Astrocyte (in vitro differentiated cells and primary cell): Measurements from ENCODE around the gene SSBP3. TPM values are rescaled to one million over a fixed set of nuclear protein-coding genes. Genes with fewer than 3 reads are reported as not detected.

Experiments used
- DNase-seq: peaks from one replicate; pipeline ENCODE4 v3.0.0-alpha.2; 2010; ENCODE audit warnings: low read depth
- FAIRE-seq: peaks from 2 replicates; lab custom pipeline; 2011; peaks lifted over from hg19 to GRCh38; lab: Jason Lieb, UNC
- H2AFZ ChIP-seq: 2 replicates; pipeline ENCODE4 v1.6.0; 2012; ENCODE audit warnings: low read depth, low read length, inconsistent platforms
- H3K27ac ChIP-seq: 2 replicates; pipeline ENCODE4 v1.5.1; 2011; ENCODE audit warnings: low read depth, low read length, inconsistent platforms
- H3K27me3 ChIP-seq: 2 replicates; pipeline ENCODE4 v1.6.0; 2011; ENCODE audit warnings: low read length, inconsistent platforms; ENCODE audit not compliant: insufficient read depth
- H3K36me3 ChIP-seq: 2 replicates; pipeline ENCODE4 v1.5.1; 2011; ENCODE audit warnings: low read length, inconsistent platforms; ENCODE audit not compliant: insufficient read depth
- H3K4me1 ChIP-seq: 2 replicates; pipeline ENCODE4 v1.5.1; 2011; ENCODE audit warnings: low read length, inconsistent platforms; ENCODE audit not compliant: insufficient read depth
- H3K4me2 ChIP-seq: 2 replicates; pipeline ENCODE4 v1.6.0; 2012; ENCODE audit warnings: low read length, inconsistent platforms
- H3K4me3 ChIP-seq: 2 replicates; pipeline ENCODE4 v1.5.1; 2011; ENCODE audit warnings: low read depth, mild to moderate bottlenecking, low read length, inconsistent platforms; ENCODE audit not compliant: insufficient read depth
- H3K79me2 ChIP-seq: 2 replicates; pipeline ENCODE4 v1.6.0; 2012; ENCODE audit warnings: mild to moderate bottlenecking, low read length, inconsistent platforms; ENCODE audit not compliant: insufficient read depth
- H3K9ac ChIP-seq: 2 replicates; pipeline ENCODE4 v1.6.0; 2012; ENCODE audit warnings: mild to moderate bottlenecking, low read length, inconsistent platforms
- H3K9me3 ChIP-seq: 2 replicates; pipeline ENCODE4 v1.5.1; 2012; ENCODE audit warnings: low read depth, mild to moderate bottlenecking, low read length, inconsistent platforms; ENCODE audit not compliant: insufficient read depth
- H4K20me1 ChIP-seq: 2 replicates; pipeline ENCODE4 v1.6.0; 2012; ENCODE audit warnings: low read length, inconsistent platforms; ENCODE audit not compliant: insufficient read depth
- H3K27ac Mint-ChIP-seq: one replicate; pipeline ENCODE4 v1.8.0; 2021; ENCODE audit warnings: mild to moderate bottlenecking, mixed read lengths; ENCODE audit not compliant: unreplicated experiment
- H3K27me3 Mint-ChIP-seq: one replicate; pipeline ENCODE4 v1.8.0; 2021; ENCODE audit warnings: low read depth, mixed read lengths; ENCODE audit not compliant: unreplicated experiment
- H3K36me3 Mint-ChIP-seq: one replicate; pipeline ENCODE4 v1.8.0; 2021; ENCODE audit warnings: low read depth, mixed read lengths; ENCODE audit not compliant: unreplicated experiment
- H3K4me1 Mint-ChIP-seq: one replicate; pipeline ENCODE4 v1.8.0; 2021; ENCODE audit warnings: low read depth, mixed read lengths; ENCODE audit not compliant: unreplicated experiment
- H3K4me3 Mint-ChIP-seq: one replicate; pipeline ENCODE4 v1.8.0; 2021; ENCODE audit warnings: mild to moderate bottlenecking, moderate library complexity, mixed read lengths; ENCODE audit not compliant: unreplicated experiment
- H3K9me3 Mint-ChIP-seq: one replicate; pipeline ENCODE4 v1.8.0; 2021; ENCODE audit warnings: mild to moderate bottlenecking, mixed read lengths; ENCODE audit not compliant: unreplicated experiment
- EZH2 ChIP-seq: IDR thresholded peaks from 2 replicates; pipeline ENCODE4 v1.6.1; 2012; ENCODE audit warnings: mild to moderate bottlenecking, low read length, inconsistent platforms; ENCODE audit not compliant: insufficient read depth
- total RNA-seq: library from RNA; stranded (reverse); gene quantifications from 2 replicates; pipeline ENCODE4 v1.2.1, GENCODE V29; 2021
- TF ChIP-seq, protein P1 (sequence below): IDR thresholded peaks from 2 replicates; pipeline ENCODE4 v1.5.1; 2011; ENCODE audit warnings: low read depth, mild to moderate bottlenecking, inconsistent platforms, low read length, moderate library complexity; ENCODE audit not compliant: insufficient read depth

SSBP3 gene
- total RNA-seq, 1 donor from 2014 or later: 89.8 TPM

- H3K9me3 ChIP-seq: no peaks in the 10 kb centered on the region
- no peak for DNase-seq
- peaks cover 36% of the 10 kb centered on the region for H3K4me1 Mint-ChIP-seq
These were observed 155.5 kb downstream of the SSBP3 start for GRCh38 chr1:54250670-54251069.

GRCh38 chr1:54249819-54250435 lies 156.3 kb downstream of the SSBP3 start:
- H3K27ac ChIP-seq: peak overlapping the region; percentile 17

More at GRCh38 chr1:54250670-54251069, 155.5 kb downstream of the SSBP3 start:
- peaks cover 32% of the 10 kb centered on the region for H3K4me1 ChIP-seq
- H3K4me3 ChIP-seq: no peak overlapping the region
- no peak overlapping the region for H3K9ac ChIP-seq
- Mint-ChIP-seq H3K36me3 (peaks cover 12% of the 10 kb centered on the region), H3K27me3 (no peaks in the 10 kb centered on the region), H3K27ac (no peak overlapping the region), H3K9me3 (no peaks in the 10 kb centered on the region), H3K4me3 (no peak overlapping the region)
- TF ChIP-seq, protein P1, sequence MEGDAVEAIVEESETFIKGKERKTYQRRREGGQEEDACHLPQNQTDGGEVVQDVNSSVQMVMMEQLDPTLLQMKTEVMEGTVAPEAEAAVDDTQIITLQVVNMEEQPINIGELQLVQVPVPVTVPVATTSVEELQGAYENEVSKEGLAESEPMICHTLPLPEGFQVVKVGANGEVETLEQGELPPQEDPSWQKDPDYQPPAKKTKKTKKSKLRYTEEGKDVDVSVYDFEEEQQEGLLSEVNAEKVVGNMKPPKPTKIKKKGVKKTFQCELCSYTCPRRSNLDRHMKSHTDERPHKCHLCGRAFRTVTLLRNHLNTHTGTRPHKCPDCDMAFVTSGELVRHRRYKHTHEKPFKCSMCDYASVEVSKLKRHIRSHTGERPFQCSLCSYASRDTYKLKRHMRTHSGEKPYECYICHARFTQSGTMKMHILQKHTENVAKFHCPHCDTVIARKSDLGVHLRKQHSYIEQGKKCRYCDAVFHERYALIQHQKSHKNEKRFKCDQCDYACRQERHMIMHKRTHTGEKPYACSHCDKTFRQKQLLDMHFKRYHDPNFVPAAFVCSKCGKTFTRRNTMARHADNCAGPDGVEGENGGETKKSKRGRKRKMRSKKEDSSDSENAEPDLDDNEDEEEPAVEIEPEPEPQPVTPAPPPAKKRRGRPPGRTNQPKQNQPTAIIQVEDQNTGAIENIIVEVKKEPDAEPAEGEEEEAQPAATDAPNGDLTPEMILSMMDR: no peak
- TF ChIP-seq EZH2: no peak
- no peaks in the 10 kb centered on the region for H3K27me3 ChIP-seq
- no peak overlapping the region for H3K27ac ChIP-seq
- H3K36me3 ChIP-seq: no peaks in the 10 kb centered on the region
- FAIRE-seq: no peak
- H3K4me2 ChIP-seq: no peak overlapping the region
- no peak overlapping the region for H2AFZ ChIP-seq
- H4K20me1 ChIP-seq: no peaks in the 10 kb centered on the region
- no peaks in the 10 kb centered on the region for H3K79me2 ChIP-seq

More at GRCh38 chr1:54249819-54250435, 156.3 kb downstream of the SSBP3 start:
- Histone ChIP-seq H3K79me2 (no peaks in the 10 kb centered on the region), H2AFZ (no peak overlapping the region), H3K4me2 (no peak overlapping the region), H3K27me3 (no peaks in the 10 kb centered on the region), H3K4me1 (peaks cover 29% of the 10 kb centered on the region), H3K9ac (no peak overlapping the region), H4K20me1 (no peaks in the 10 kb centered on the region), H3K4me3 (no peak overlapping the region), H3K9me3 (no peaks in the 10 kb centered on the region), H3K36me3 (no peaks in the 10 kb centered on the region)
- TF ChIP-seq EZH2: no peak
- TF ChIP-seq, protein P1: no peak
- Mint-ChIP-seq H3K4me1 (peaks cover 41% of the 10 kb centered on the region), H3K36me3 (peaks cover 15% of the 10 kb centered on the region), H3K27ac (peak overlapping the region; percentile 47), H3K27me3 (no peaks in the 10 kb centered on the region), H3K4me3 (peak overlapping the region; percentile 5), H3K9me3 (no peaks in the 10 kb centered on the region)
- FAIRE-seq: no peak
- DNase-seq: peak; percentile 35
